Panc1 (cell line): Measurements from ENCODE around the gene MPLKIP. TPM values are rescaled to one million over a fixed set of nuclear protein-coding genes. Genes with fewer than 3 reads are reported as not detected.

ENCODE experiments used
- ATAC-seq: fragments of 200-7000 bp; cut with Tn5 transposase; 2 replicates; pipeline ENCODE4 v1.9.1; 2020; ENCODE audit warnings: mild to moderate bottlenecking, moderate library complexity
- Bru-seq: library from RNA; stranded (reverse); fragments of 400-500 nt; gene quantifications from one replicate; lab custom pipeline; 2021; lab: Mats Ljungman, UMichigan
- BruChase-seq, 2 experiments: library from RNA; stranded (reverse); fragments of 400-500 nt; gene quantifications; one replicate each; lab custom pipeline; 2021; lab: Mats Ljungman, UMichigan
- BruUV-seq: library from RNA; stranded (reverse); fragments of 400-500 nt; replicated peaks from 2 replicates; lab custom pipeline; 2021; lab: Mats Ljungman, UMichigan
- CTCF ChIA-PET: fragments of 300-600 bp; sonication (Branson Sonifier 250); formaldehyde crosslinking; loops from one replicate; lab custom pipeline; 2022; ENCODE audit warnings: antibody characterized with exemption; lab: Charles Lee
- POLR2A ChIA-PET: fragments of 300-600 bp; sonication (Branson Sonifier 250); formaldehyde crosslinking; loops from one replicate; lab custom pipeline; 2022; ENCODE audit warnings: antibody characterized with exemption; lab: Charles Lee
- DNase-seq: peaks from one replicate; pipeline ENCODE4 v3.0.0-alpha.2; 2010; ENCODE audit warnings: low read depth, low spot score
- H3K27ac ChIP-seq: 2 replicates; pipeline ENCODE4 v1.5.1; 2011; ENCODE audit warnings: mild to moderate bottlenecking, low read length, inconsistent platforms
- H3K27me3 ChIP-seq: fragments of 200-500 bp; sonication (Bioruptor generic); 2 replicates; pipeline ENCODE4 v1.6.0; 2014; ENCODE audit warnings: low read length, inconsistent platforms; ENCODE audit not compliant: control insufficient read depth, insufficient read depth
- H3K36me3 ChIP-seq: fragments of 200-500 bp; sonication (Bioruptor generic); 2 replicates; pipeline ENCODE4 v1.5.1; 2014; ENCODE audit warnings: inconsistent platforms, mild to moderate bottlenecking, low read length, moderate library complexity; ENCODE audit not compliant: control insufficient read depth, insufficient read depth
- H3K4me1 ChIP-seq: 2 replicates; pipeline ENCODE4 v1.5.1; 2011; ENCODE audit warnings: inconsistent platforms, mild to moderate bottlenecking, low read length, moderate library complexity; ENCODE audit not compliant: control insufficient read depth, insufficient read depth
- H3K4me3 ChIP-seq, 2 experiments: 2 replicates each; pipeline ENCODE4 v1.5.1; 2011 to 2012; ENCODE audit warnings: low read depth in 2 of 2, low read length in 2 of 2, mild to moderate bottlenecking in 2 of 2, inconsistent platforms in 1 of 2, moderate library complexity in 1 of 2
- H3K9me3 ChIP-seq: fragments of 200-500 bp; sonication (Bioruptor generic); 2 replicates; pipeline ENCODE4 v1.5.1; 2014; ENCODE audit warnings: low read depth, mild to moderate bottlenecking, inconsistent platforms, low read length, moderate library complexity; ENCODE audit not compliant: control insufficient read depth, insufficient read depth
- POLR2AphosphoS5 ChIP-seq: IDR thresholded peaks from 2 replicates; pipeline ENCODE4 v1.6.1; 2012; ENCODE audit warnings: mild to moderate bottlenecking, low read depth, low read length, moderate library complexity
- SIN3A ChIP-seq: IDR thresholded peaks from 2 replicates; pipeline ENCODE4 v1.6.1; 2012; ENCODE audit warnings: low read depth, mild to moderate bottlenecking, low read length, moderate library complexity, borderline replicate concordance; ENCODE audit not compliant: insufficient read depth
- TCF7L2 ChIP-seq: IDR thresholded peaks from 2 replicates; pipeline ENCODE4 v1.6.1; 2011; ENCODE audit warnings: mild to moderate bottlenecking, low read depth, low read length, inconsistent platforms
- in situ Hi-C: cut with HindIII; loops from 2 replicates; pipeline ENCODE4 v1.10.0; 2016; ENCODE audit warnings: low sequenced_read_pairs, low pct_unique_long_range_greater_than_20kb
- intact Hi-C: fragments of 100-400 bp; cut with micrococcal nuclease; formaldehyde crosslinking; loops from one replicate; pipeline ENCODE4 v1.10.0; 2022; ENCODE audit not compliant: unreplicated experiment
- long read RNA-seq: library from polyadenylated mRNA; unstranded; transcript quantifications from one replicate; pipeline ENCODE4 v2.0.0, GENCODE V29; 2021; ENCODE audit not compliant: unreplicated experiment
- polyA plus RNA-seq: library from polyadenylated mRNA; unstranded; fragments of >200 nt; gene quantifications from one replicate; pipeline ENCODE4 v1.2.1, GENCODE V29; 2012; ENCODE audit warnings: missing spikeins; ENCODE audit not compliant: insufficient read length
- total RNA-seq: library from RNA; stranded (reverse); gene quantifications from one replicate; pipeline ENCODE4 v1.2.1, GENCODE V29; 2021; ENCODE audit not compliant: unreplicated experiment
- TF ChIP-seq, protein P1 (sequence below), 2 experiments: IDR thresholded peaks; 2 replicates each; pipeline ENCODE4 v1.6.1; 2011 to 2012; ENCODE audit warnings: low read depth in 2 of 2, control low read depth in 1 of 2, low read length in 1 of 2, mild to moderate bottlenecking in 1 of 2, moderate library complexity in 1 of 2; ENCODE audit not compliant: insufficient read depth in 1 of 2
- TF ChIP-seq, protein P2 (sequence below): fragments of 450-650 bp; IDR thresholded peaks from 2 replicates; pipeline ENCODE4 v1.5.1; 2017; ENCODE audit warnings: mild to moderate bottlenecking

Gene MPLKIP
- total RNA-seq (42.6 TPM), Bru-seq, nascent RNA (percentile 90 among the genes with signal in this experiment), BruChase-seq, experiment 1, labeled RNA remaining after a 2-hour chase (percentile 90 among the genes with signal in this experiment), BruChase-seq, experiment 2, labeled RNA remaining after a 6-hour chase (percentile 89 among the genes with signal in this experiment)
- polyA plus RNA-seq, result 27.2 TPM
- long read RNA-seq, full-length matches to known transcripts, result 43 of 49 reads
- long read RNA-seq, partial matches to known transcripts, result 5 of 49 reads
- long read RNA-seq, other reads (novel, unspliced or antisense), result 1 of 49 reads

DNA sequence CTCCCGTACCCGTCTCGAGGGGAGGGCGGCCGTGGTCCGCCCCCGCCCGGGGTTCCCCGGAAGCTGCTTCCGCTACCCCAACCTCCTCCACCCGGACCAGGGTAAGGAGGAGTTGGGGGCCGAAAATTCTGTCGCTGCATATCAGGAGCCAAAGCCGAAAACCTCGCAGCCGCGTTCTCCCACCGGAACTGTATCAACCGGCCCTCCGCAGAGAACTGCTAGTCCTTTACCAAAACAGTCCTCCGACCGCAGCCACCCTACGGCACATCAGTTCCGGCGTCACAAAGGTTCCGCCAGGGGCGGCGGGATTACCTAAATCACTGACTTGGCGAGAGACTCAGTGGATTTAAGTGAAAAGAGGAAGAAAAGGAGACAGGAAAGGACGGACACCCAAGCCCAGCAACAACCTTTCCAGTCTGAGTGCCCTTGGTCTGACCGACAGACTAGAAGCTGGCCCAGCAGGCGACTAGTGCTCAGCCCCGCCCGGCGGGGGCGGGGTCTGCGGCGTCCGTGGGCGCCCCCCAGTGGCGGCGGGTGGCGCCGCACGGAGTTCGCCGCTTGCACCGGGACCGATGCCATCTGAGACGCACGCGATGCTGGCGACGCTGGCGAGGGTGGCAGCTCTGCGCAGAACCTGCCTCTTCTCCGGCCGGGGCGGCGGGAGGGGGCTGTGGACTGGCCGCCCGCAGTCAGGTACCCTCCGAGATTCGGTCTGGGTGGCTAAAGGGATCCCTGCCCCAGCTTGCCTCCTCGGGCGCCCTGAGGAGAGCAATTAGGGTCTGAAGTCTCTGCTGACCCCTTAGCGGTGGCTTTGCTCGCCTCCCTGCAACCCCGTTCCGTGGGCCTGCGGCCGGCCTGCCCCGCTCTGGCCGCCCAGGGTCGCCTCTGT, at the start of gene MPLKIP, which contains the start of gene SUGCT:
TSS of gene MPLKIP (minus strand) at position 195 of the 889 bp plus-strand sequence. CDS start at position 140, 55 bp downstream.
TSS of gene SUGCT (plus strand) at position 578 of the 889 bp plus-strand sequence.
- H3K27me3 ChIP-seq, result no peaks in the 10 kb centered on the region
- in situ Hi-C loops, result no loop called here
- TF ChIP-seq SIN3A (peak; percentile 62; the same call in 1 of the 2 replicates), TCF7L2 (peak; percentile 64), POLR2AphosphoS5 (peak; percentile 92)
- TF ChIP-seq, protein P1, sequence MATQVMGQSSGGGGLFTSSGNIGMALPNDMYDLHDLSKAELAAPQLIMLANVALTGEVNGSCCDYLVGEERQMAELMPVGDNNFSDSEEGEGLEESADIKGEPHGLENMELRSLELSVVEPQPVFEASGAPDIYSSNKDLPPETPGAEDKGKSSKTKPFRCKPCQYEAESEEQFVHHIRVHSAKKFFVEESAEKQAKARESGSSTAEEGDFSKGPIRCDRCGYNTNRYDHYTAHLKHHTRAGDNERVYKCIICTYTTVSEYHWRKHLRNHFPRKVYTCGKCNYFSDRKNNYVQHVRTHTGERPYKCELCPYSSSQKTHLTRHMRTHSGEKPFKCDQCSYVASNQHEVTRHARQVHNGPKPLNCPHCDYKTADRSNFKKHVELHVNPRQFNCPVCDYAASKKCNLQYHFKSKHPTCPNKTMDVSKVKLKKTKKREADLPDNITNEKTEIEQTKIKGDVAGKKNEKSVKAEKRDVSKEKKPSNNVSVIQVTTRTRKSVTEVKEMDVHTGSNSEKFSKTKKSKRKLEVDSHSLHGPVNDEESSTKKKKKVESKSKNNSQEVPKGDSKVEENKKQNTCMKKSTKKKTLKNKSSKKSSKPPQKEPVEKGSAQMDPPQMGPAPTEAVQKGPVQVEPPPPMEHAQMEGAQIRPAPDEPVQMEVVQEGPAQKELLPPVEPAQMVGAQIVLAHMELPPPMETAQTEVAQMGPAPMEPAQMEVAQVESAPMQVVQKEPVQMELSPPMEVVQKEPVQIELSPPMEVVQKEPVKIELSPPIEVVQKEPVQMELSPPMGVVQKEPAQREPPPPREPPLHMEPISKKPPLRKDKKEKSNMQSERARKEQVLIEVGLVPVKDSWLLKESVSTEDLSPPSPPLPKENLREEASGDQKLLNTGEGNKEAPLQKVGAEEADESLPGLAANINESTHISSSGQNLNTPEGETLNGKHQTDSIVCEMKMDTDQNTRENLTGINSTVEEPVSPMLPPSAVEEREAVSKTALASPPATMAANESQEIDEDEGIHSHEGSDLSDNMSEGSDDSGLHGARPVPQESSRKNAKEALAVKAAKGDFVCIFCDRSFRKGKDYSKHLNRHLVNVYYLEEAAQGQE (IDR thresholded peaks at IDR 0.05; ENCODE audit: insufficient read depth in 1 of 2, low read depth in 2 of 2, low read length in 1 of 2), result peak in 1 of 2 experiments; percentile 36; a peak in 2 of 4 replicates
- TF ChIP-seq, protein P2, sequence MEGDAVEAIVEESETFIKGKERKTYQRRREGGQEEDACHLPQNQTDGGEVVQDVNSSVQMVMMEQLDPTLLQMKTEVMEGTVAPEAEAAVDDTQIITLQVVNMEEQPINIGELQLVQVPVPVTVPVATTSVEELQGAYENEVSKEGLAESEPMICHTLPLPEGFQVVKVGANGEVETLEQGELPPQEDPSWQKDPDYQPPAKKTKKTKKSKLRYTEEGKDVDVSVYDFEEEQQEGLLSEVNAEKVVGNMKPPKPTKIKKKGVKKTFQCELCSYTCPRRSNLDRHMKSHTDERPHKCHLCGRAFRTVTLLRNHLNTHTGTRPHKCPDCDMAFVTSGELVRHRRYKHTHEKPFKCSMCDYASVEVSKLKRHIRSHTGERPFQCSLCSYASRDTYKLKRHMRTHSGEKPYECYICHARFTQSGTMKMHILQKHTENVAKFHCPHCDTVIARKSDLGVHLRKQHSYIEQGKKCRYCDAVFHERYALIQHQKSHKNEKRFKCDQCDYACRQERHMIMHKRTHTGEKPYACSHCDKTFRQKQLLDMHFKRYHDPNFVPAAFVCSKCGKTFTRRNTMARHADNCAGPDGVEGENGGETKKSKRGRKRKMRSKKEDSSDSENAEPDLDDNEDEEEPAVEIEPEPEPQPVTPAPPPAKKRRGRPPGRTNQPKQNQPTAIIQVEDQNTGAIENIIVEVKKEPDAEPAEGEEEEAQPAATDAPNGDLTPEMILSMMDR, result peak; percentile 100
- DNase-seq, result peak; percentile 80
- H3K9me3 ChIP-seq, result no peaks in the 10 kb centered on the region
- CTCF ChIA-PET, result interaction anchor here (0.6 to 0.7 kb wide), 4 partner anchors 22 to 28 kb away, joined by 3 to 14 read pairs (median 4); no protein-coding TSS in a partner anchor
- peak; percentile 96 for ATAC-seq
- H3K36me3 ChIP-seq, result no peaks in the 10 kb centered on the region; the same call in none of the 2 replicates
- peak within 1 kb of the TSS; percentile 71 to 79 for H3K4me3 ChIP-seq
- BruUV-seq, result no TSS peak
- peak within 1 kb of the TSS; percentile 95 for H3K27ac ChIP-seq
- POLR2A ChIA-PET, result interaction anchor here (0.6 kb wide), 1 partner anchor 29 kb away, joined by 3 read pairs; no protein-coding TSS in a partner anchor
- intact Hi-C loops, result no loop called here
- peaks cover 10% of the 10 kb centered on the region; the same call in 1 of the 2 replicates for H3K4me1 ChIP-seq

DNA sequence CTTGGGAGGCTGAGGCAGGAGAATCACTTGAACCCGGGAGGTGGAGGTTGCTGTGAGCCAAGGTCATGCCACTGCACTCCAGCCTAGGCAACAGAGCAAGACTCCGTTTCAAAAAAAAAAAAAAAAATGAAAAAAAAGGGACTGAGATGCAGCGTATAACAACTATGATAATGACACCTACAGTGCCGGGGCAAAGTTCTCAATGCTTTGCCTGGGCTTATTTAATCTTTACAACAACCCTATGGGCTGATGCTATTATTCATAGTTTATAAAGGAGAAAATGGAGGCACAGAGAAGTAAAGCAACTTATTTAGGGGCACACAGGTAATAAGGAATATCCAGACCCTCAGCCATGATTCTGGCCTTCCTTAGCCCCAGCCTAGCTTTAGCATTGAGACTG, 48.0 kb upstream of the MPLKIP start:
- H3K27ac ChIP-seq, result no peak overlapping the region

More for the DNA sequence above, 48.0 kb upstream of the MPLKIP start:
- POLR2A ChIA-PET, result no interaction called here
- DNase-seq (no peak), ATAC-seq (no peak)
- Histone ChIP-seq H3K9me3 (no peaks in the 10 kb centered on the region), H3K36me3 (no peaks in the 10 kb centered on the region), H3K4me3 (no peak overlapping the region), H3K27me3 (no peaks in the 10 kb centered on the region), H3K4me1 (no peaks in the 10 kb centered on the region)
- CTCF ChIA-PET, result no interaction called here
- BruUV-seq, result no TSS peak
- intact Hi-C loops (no loop called here), in situ Hi-C loops (no loop called here)
- TF ChIP-seq SIN3A (no peak), TCF7L2 (no peak), POLR2AphosphoS5 (no peak)
- TF ChIP-seq, protein P2, result no peak
- TF ChIP-seq, protein P1 (IDR thresholded peaks at IDR 0.05; ENCODE audit: insufficient read depth in 1 of 2, low read depth in 2 of 2, low read length in 1 of 2), result no peak
